WTC11 (cell line): Measurements from ENCODE around the gene PRR7. TPM values are rescaled to one million over a fixed set of nuclear protein-coding genes. Genes with fewer than 3 reads are reported as not detected.

Experiments
- ATAC-seq: fragments of 200-7000 bp; cut with Tn5 transposase; 2 replicates; pipeline ENCODE4 v1.10.0; 2021; ENCODE audit warnings: mild to moderate bottlenecking, moderate library complexity
- CTCF ChIA-PET: fragments of 300-600 bp; sonication (Branson Sonifier 250); formaldehyde crosslinking; loops from one replicate; lab custom pipeline; 2021; ENCODE audit warnings: antibody characterized with exemption; lab: Charles Lee
- POLR2A ChIA-PET: fragments of 350-600 bp; sonication (Branson Sonifier 250); formaldehyde crosslinking; loops from one replicate; lab custom pipeline; 2021; ENCODE audit warnings: antibody characterized with exemption; lab: Charles Lee
- DNase-seq: peaks from one replicate; pipeline ENCODE4 v3.0.0; 2021; ENCODE audit warnings: low spot score
- H3K27ac Mint-ChIP-seq: 2 replicates; pipeline ENCODE4 v1.8.0; 2021; ENCODE audit warnings: mixed read lengths
- H3K27me3 Mint-ChIP-seq: 2 replicates; pipeline ENCODE4 v1.8.0; 2021; ENCODE audit warnings: low read depth, mild to moderate bottlenecking, moderate library complexity, mixed read lengths
- H3K36me3 Mint-ChIP-seq: 2 replicates; pipeline ENCODE4 v1.8.0; 2021; ENCODE audit warnings: mixed read lengths
- H3K4me1 Mint-ChIP-seq: 2 replicates; pipeline ENCODE4 v1.8.0; 2022; ENCODE audit warnings: mixed read lengths
- H3K4me3 Mint-ChIP-seq: 2 replicates; pipeline ENCODE4 v1.8.0; 2021; ENCODE audit warnings: mild to moderate bottlenecking, moderate library complexity, mixed read lengths
- H3K9me3 Mint-ChIP-seq: 2 replicates; pipeline ENCODE4 v1.8.0; 2021; ENCODE audit warnings: mixed read lengths
- ELF4 ChIP-seq: sonication (generic); formaldehyde crosslinking; IDR thresholded peaks from 2 replicates; pipeline ENCODE4 v1.8.1; 2022; ENCODE audit warnings: low read depth, mild to moderate bottlenecking, moderate library complexity, missing genetic modification reagents
- ETV6 ChIP-seq: sonication (generic); formaldehyde crosslinking; IDR thresholded peaks from 2 replicates; pipeline ENCODE4 v1.8.1; 2022; ENCODE audit warnings: mild to moderate bottlenecking, missing genetic modification reagents
- FOXP1 ChIP-seq: sonication (generic); formaldehyde crosslinking; IDR thresholded peaks from 2 replicates; pipeline ENCODE4 v1.8.0; 2022; ENCODE audit warnings: missing genetic modification reagents, mild to moderate bottlenecking, moderate library complexity, borderline replicate concordance
- GRHL2 ChIP-seq: fragments of 250-450 bp; sonication (Bioruptor Pico); IDR thresholded peaks from 2 replicates; pipeline ENCODE4 v1.8.0; 2022; ENCODE audit warnings: mild to moderate bottlenecking, moderate library complexity; ENCODE audit not compliant: insufficient replicate concordance, severe bottlenecking
- JUN ChIP-seq: sonication (generic); formaldehyde crosslinking; IDR thresholded peaks from 2 replicates; pipeline ENCODE4 v1.8.0; 2023; ENCODE audit warnings: mild to moderate bottlenecking, missing genetic modification reagents
- KAT7 ChIP-seq: sonication (generic); formaldehyde crosslinking; IDR thresholded peaks from 2 replicates; pipeline ENCODE4 v1.8.1; 2023; ENCODE audit warnings: missing genetic modification reagents, mild to moderate bottlenecking, borderline replicate concordance
- MYBL2 ChIP-seq: sonication (generic); formaldehyde crosslinking; IDR thresholded peaks from 2 replicates; pipeline ENCODE4 v1.8.1; 2023; ENCODE audit warnings: mild to moderate bottlenecking, moderate library complexity, missing genetic modification reagents
- NFYB ChIP-seq: sonication (generic); formaldehyde crosslinking; conservative IDR thresholded peaks from 2 replicates; pipeline ENCODE4 v1.8.0; 2022; ENCODE audit warnings: low read depth, missing genetic modification reagents
- NR2C2 ChIP-seq: sonication (generic); formaldehyde crosslinking; IDR thresholded peaks from 2 replicates; pipeline ENCODE4 v1.8.0; 2022; ENCODE audit warnings: mild to moderate bottlenecking, missing genetic modification reagents
- PRRX2 ChIP-seq: fragments of 250-450 bp; sonication (Bioruptor Pico); IDR thresholded peaks from 2 replicates; pipeline ENCODE4 v1.8.0; 2021; ENCODE audit warnings: mild to moderate bottlenecking
- RORB ChIP-seq: fragments of 250-450 bp; sonication (Bioruptor Pico); IDR thresholded peaks from 2 replicates; pipeline ENCODE4 v1.9.0; 2021; ENCODE audit warnings: mild to moderate bottlenecking
- TEAD1 ChIP-seq: sonication (generic); formaldehyde crosslinking; IDR thresholded peaks from 2 replicates; pipeline ENCODE4 v1.8.0; 2022; ENCODE audit warnings: mild to moderate bottlenecking, missing genetic modification reagents
- ZBTB21 ChIP-seq: sonication (generic); formaldehyde crosslinking; IDR thresholded peaks from 2 replicates; pipeline ENCODE4 v1.8.1; 2023; ENCODE audit warnings: mild to moderate bottlenecking, missing genetic modification reagents, borderline replicate concordance
- ZNF317 ChIP-seq: sonication (generic); formaldehyde crosslinking; IDR thresholded peaks from 2 replicates; pipeline ENCODE4 v1.8.1; 2023; ENCODE audit warnings: low read depth, mild to moderate bottlenecking, moderate library complexity, missing genetic modification reagents, borderline replicate concordance
- total RNA-seq: library from RNA; stranded (reverse); gene quantifications from 3 replicates; pipeline ENCODE4 v1.2.3, GENCODE V29; 2021
- TF ChIP-seq, protein P1 (sequence below): sonication (generic); formaldehyde crosslinking; IDR thresholded peaks from 2 replicates; pipeline ENCODE4 v1.8.0; 2022; ENCODE audit warnings: mild to moderate bottlenecking, missing genetic modification reagents
- TF ChIP-seq, protein P2 (sequence below): sonication (generic); formaldehyde crosslinking; IDR thresholded peaks from 2 replicates; pipeline ENCODE4 v1.8.1; 2023; ENCODE audit warnings: mild to moderate bottlenecking, missing genetic modification reagents, moderate library complexity
- TF ChIP-seq, protein P3 (sequence below): fragments of 250-450 bp; sonication (Bioruptor Pico); IDR thresholded peaks from 2 replicates; pipeline ENCODE4 v1.9.0; 2021; ENCODE audit warnings: moderate library complexity, mild to moderate bottlenecking, inconsistent platforms, borderline replicate concordance
- TF ChIP-seq, protein P4 (sequence below): fragments of 250-450 bp; sonication (Bioruptor Pico); IDR thresholded peaks from 2 replicates; pipeline ENCODE4 v1.9.0; 2021; ENCODE audit warnings: mild to moderate bottlenecking
- TF ChIP-seq, protein P5 (sequence below): fragments of 250-450 bp; sonication (Bioruptor Pico); conservative IDR thresholded peaks from 2 replicates; pipeline ENCODE4 v1.9.0; 2021; ENCODE audit warnings: mild to moderate bottlenecking
- TF ChIP-seq, protein P6 (sequence below): sonication (generic); formaldehyde crosslinking; IDR thresholded peaks from 2 replicates; pipeline ENCODE4 v1.8.1; 2022; ENCODE audit warnings: mild to moderate bottlenecking, missing genetic modification reagents, moderate library complexity, borderline replicate concordance
- TF ChIP-seq, protein P7 (sequence below): sonication (generic); formaldehyde crosslinking; IDR thresholded peaks from 2 replicates; pipeline ENCODE4 v1.8.0; 2023; ENCODE audit warnings: missing genetic modification reagents
- TF ChIP-seq, protein P8 (sequence below): sonication (generic); formaldehyde crosslinking; IDR thresholded peaks from 2 replicates; pipeline ENCODE4 v1.8.1; 2023; ENCODE audit warnings: mild to moderate bottlenecking, missing genetic modification reagents
- TF ChIP-seq, protein P9 (sequence below): sonication (generic); formaldehyde crosslinking; IDR thresholded peaks from 2 replicates; pipeline ENCODE4 v1.8.1; 2022; ENCODE audit warnings: mild to moderate bottlenecking, moderate library complexity, missing genetic modification reagents

PRR7 gene
- total RNA-seq, 1 experiment from 2014 or later, result 13.1 TPM

DNA sequence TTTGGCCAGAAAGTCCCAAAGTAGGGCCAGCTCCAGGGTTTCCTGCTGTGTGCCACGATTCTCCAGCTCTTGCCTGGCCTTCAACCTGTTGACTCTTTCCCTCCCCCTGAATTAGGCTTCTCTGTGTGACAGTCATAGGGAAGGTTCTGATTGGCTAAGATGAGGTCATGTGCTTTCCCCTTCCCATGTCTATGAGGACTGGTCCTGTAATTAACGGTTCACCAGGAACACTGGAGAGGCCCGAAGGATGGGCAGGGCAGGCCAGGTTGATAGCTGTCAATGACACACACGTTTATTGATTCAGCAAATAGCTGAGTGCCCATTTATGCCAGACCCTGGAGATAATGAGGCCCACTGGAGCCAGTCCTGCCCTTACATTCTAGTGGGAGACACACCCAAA is 9.0 kb upstream of the PRR7 start:
- Mint-ChIP-seq H3K36me3 (peaks cover 36% of the 10 kb centered on the region), H3K27me3 (no peaks in the 10 kb centered on the region), H3K9me3 (peaks cover 4% of the 10 kb centered on the region), H3K27ac (no peak overlapping the region), H3K4me3 (no peak overlapping the region), H3K4me1 (peaks cover 12% of the 10 kb centered on the region)
- TF ChIP-seq, protein P1, sequence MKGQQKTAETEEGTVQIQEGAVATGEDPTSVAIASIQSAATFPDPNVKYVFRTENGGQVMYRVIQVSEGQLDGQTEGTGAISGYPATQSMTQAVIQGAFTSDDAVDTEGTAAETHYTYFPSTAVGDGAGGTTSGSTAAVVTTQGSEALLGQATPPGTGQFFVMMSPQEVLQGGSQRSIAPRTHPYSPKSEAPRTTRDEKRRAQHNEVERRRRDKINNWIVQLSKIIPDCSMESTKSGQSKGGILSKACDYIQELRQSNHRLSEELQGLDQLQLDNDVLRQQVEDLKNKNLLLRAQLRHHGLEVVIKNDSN (CRISPR knock-in tag), result peak; percentile 42
- peak; percentile 50 for TF ChIP-seq NFYB (CRISPR knock-in tag)
- TF ChIP-seq, protein P2, sequence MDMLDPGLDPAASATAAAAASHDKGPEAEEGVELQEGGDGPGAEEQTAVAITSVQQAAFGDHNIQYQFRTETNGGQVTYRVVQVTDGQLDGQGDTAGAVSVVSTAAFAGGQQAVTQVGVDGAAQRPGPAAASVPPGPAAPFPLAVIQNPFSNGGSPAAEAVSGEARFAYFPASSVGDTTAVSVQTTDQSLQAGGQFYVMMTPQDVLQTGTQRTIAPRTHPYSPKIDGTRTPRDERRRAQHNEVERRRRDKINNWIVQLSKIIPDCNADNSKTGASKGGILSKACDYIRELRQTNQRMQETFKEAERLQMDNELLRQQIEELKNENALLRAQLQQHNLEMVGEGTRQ, result peak; percentile 71
- no peak for TF ChIP-seq JUN (CRISPR knock-in tag)
- no peak for TF ChIP-seq PRRX2
- ATAC-seq (no peak), DNase-seq (no peak)
- ChIA-PET CTCF (interaction anchor here (0.5 to 15.8 kb wide), 11 partner anchors 11 to 128 kb away, joined by 3 to 171 read pairs (median 6); partner anchors contain the start of gene GRK6), POLR2A (interaction anchor here (0.5 to 1.8 kb wide), 4 partner anchors 9 to 322 kb away, joined by 3 to 6 read pairs (median 4); partner anchors contain the start of gene PRR7)

DNA sequence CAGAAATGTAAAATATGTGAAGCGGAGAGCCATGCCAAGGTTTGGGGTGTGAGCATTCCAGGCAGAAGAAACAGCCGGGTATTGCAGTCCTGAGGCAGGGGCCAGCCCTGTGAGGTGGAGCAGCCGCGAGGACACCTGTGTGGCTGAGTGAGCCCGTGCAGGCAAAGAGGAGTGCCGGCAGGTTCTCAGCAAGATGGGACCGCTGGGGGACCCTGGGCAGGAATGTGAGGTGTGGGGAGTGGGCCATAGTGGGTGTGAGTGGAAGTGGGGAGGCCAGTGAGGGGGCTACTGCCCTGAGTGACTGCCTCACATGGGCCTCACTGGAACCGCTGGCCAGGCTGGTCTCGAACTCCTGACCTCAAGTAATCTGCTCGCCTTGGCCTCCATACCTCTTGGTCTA is 8.1 kb upstream of the PRR7 start:
- H3K27ac Mint-ChIP-seq, result peak overlapping the region; percentile 27; the same call in 1 of the 2 replicates

DNA sequence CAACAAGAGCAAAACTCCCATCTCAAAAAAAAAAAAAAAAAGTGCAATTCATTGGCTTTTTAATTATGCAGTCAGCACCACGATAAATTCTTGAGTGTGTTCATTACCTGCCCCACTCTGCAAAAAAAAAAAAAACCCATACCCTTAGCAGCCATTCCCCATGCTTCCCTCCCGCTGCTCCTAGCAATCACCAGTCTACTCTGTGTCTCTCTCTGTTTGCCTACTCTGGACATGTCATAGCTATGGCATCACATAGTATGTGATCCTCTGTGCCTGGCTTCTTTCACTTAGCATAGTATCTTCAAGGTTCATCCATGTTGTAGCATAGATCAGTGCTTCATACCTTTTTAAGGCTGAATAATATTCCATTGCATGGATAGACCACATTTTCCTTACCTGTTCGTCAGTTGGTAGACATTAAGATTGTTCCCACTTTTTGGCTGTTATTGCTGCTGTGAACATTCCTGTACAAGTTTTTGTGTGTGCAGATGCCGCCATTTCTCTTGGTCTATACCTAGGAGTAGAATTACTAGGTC is 7.0 kb upstream of the PRR7 start:
- peaks cover 34% of the 10 kb centered on the region for H3K36me3 Mint-ChIP-seq
- POLR2A ChIA-PET, result interaction anchor here (0.8 kb wide), 1 partner anchor 15 kb away, joined by 3 read pairs; no protein-coding TSS in a partner anchor
- DNase-seq (no peak), ATAC-seq (no peak)
- peaks cover 17% of the 10 kb centered on the region for H3K4me1 Mint-ChIP-seq
- CTCF ChIA-PET, result interaction anchor here (1.1 to 15.8 kb wide), 8 partner anchors 13 to 130 kb away, joined by 3 to 171 read pairs (median 10); partner anchors contain the start of gene GRK6
- no peak overlapping the region for H3K27ac Mint-ChIP-seq
- peaks cover 4% of the 10 kb centered on the region for H3K9me3 Mint-ChIP-seq
- no peak overlapping the region for H3K4me3 Mint-ChIP-seq
- peaks cover 7% of the 10 kb centered on the region for H3K27me3 Mint-ChIP-seq
- TF ChIP-seq PRRX2 (no peak), JUN (CRISPR knock-in tag) (no peak), NR2C2 (CRISPR knock-in tag) (no peak), RORB (CRISPR knock-in tag) (no peak), TEAD1 (CRISPR knock-in tag) (no peak), ZNF317 (CRISPR knock-in tag) (no peak), ZBTB21 (CRISPR knock-in tag) (no peak)
- TF ChIP-seq, protein P3, sequence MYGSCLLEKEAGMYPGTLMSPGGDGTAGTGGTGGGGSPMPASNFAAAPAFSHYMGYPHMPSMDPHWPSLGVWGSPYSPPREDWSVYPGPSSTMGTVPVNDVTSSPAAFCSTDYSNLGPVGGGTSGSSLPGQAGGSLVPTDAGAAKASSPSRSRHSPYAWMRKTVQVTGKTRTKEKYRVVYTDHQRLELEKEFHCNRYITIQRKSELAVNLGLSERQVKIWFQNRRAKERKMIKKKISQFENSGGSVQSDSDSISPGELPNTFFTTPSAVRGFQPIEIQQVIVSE (CRISPR knock-in tag), result no peak
- TF ChIP-seq, protein P4, sequence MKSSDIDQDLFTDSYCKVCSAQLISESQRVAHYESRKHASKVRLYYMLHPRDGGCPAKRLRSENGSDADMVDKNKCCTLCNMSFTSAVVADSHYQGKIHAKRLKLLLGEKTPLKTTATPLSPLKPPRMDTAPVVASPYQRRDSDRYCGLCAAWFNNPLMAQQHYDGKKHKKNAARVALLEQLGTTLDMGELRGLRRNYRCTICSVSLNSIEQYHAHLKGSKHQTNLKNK (CRISPR knock-in tag), result no peak
- TF ChIP-seq, protein P5, sequence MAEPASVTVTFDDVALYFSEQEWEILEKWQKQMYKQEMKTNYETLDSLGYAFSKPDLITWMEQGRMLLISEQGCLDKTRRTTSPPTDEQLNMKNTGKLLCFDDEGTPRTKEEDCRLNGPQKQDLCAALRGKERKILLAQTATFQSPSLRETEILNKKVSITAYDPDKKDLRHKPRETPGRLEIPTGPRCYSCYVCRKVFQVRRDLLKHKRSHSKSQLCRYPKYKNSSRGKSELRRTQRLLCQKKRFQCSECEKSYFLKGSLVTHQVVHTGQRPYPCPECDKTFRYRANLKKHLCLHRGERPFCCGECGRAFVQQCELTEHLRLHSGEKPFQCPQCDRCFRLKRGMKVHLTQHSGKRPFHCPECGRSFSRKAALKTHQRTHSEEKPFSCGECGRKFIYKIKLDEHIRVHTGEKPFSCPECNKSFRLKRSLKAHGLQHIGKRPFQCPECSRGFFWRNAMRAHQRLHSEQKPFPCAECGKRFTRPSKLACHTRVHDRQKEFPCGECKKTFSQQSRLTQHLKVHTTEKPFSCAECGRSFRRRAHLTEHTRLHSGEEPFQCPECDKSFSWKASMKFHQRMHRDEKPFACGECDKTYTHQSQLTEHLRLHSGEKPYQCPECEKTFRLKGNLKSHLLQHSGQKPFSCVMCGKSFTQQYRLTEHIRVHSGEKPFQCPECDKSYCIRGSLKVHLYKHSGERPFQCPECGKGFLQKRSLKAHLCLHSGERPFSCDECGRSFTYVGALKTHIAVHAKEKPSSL, result no peak
- TF ChIP-seq, protein P6, sequence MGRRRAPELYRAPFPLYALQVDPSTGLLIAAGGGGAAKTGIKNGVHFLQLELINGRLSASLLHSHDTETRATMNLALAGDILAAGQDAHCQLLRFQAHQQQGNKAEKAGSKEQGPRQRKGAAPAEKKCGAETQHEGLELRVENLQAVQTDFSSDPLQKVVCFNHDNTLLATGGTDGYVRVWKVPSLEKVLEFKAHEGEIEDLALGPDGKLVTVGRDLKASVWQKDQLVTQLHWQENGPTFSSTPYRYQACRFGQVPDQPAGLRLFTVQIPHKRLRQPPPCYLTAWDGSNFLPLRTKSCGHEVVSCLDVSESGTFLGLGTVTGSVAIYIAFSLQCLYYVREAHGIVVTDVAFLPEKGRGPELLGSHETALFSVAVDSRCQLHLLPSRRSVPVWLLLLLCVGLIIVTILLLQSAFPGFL, result no peak
- TF ChIP-seq, protein P7, sequence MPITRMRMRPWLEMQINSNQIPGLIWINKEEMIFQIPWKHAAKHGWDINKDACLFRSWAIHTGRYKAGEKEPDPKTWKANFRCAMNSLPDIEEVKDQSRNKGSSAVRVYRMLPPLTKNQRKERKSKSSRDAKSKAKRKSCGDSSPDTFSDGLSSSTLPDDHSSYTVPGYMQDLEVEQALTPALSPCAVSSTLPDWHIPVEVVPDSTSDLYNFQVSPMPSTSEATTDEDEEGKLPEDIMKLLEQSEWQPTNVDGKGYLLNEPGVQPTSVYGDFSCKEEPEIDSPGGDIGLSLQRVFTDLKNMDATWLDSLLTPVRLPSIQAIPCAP, result no peak
- TF ChIP-seq, protein P8, sequence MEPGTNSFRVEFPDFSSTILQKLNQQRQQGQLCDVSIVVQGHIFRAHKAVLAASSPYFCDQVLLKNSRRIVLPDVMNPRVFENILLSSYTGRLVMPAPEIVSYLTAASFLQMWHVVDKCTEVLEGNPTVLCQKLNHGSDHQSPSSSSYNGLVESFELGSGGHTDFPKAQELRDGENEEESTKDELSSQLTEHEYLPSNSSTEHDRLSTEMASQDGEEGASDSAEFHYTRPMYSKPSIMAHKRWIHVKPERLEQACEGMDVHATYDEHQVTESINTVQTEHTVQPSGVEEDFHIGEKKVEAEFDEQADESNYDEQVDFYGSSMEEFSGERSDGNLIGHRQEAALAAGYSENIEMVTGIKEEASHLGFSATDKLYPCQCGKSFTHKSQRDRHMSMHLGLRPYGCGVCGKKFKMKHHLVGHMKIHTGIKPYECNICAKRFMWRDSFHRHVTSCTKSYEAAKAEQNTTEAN (CRISPR knock-in tag), result no peak
- TF ChIP-seq, protein P9, sequence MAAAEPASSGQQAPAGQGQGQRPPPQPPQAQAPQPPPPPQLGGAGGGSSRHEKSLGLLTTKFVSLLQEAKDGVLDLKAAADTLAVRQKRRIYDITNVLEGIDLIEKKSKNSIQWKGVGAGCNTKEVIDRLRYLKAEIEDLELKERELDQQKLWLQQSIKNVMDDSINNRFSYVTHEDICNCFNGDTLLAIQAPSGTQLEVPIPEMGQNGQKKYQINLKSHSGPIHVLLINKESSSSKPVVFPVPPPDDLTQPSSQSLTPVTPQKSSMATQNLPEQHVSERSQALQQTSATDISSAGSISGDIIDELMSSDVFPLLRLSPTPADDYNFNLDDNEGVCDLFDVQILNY (CRISPR knock-in tag), result no peak
- TF ChIP-seq, protein P2, result no peak

More for the DNA sequence above, 8.1 kb upstream of the PRR7 start:
- H3K27me3 Mint-ChIP-seq, result no peaks in the 10 kb centered on the region
- POLR2A ChIA-PET, result interaction anchor here (1.2 to 1.8 kb wide), 2 partner anchors 11 to 35 kb away, joined by 4 read pairs; no protein-coding TSS in a partner anchor
- H3K36me3 Mint-ChIP-seq, result peaks cover 34% of the 10 kb centered on the region
- H3K9me3 Mint-ChIP-seq, result peaks cover 4% of the 10 kb centered on the region
- CTCF ChIA-PET, result interaction anchor here (1.1 to 15.8 kb wide), 5 partner anchors 12 to 129 kb away, joined by 3 to 171 read pairs (median 6); partner anchors contain the start of gene GRK6
- no peak overlapping the region for H3K4me3 Mint-ChIP-seq
- TF ChIP-seq GRHL2 (CRISPR knock-in tag) (no peak), KAT7 (no peak), ZNF317 (CRISPR knock-in tag) (no peak), FOXP1 (CRISPR knock-in tag) (no peak), ELF4 (CRISPR knock-in tag) (no peak), ETV6 (no peak), MYBL2 (no peak)
- H3K4me1 Mint-ChIP-seq, result peaks cover 13% of the 10 kb centered on the region
- DNase-seq (no peak), ATAC-seq (no peak)
